Astrocyte of the cerebellum (primary cell): ENCODE data around the gene BHLHE40.

Experiments used
- DNase-seq: peaks from one replicate; pipeline ENCODE4 v3.0.0-alpha.2; 2011; ENCODE audit warnings: low read depth
- H3K4me3 ChIP-seq: 2 replicates; pipeline ENCODE4 v1.5.1; 2011; ENCODE audit warnings: mild to moderate bottlenecking, low read depth, low read length, moderate library complexity
- in situ Hi-C: cut with HindIII; loops from 2 replicates; pipeline ENCODE4 v1.10.0; 2017; ENCODE audit warnings: low sequenced_read_pairs
- TF ChIP-seq, protein P1 (sequence below): IDR thresholded peaks from 2 replicates; pipeline ENCODE4 v1.5.1; 2012; ENCODE audit warnings: low read length, low read depth, moderate library complexity, mild to moderate bottlenecking; ENCODE audit errors: missing control alignments

Gene BHLHE40

DNA sequence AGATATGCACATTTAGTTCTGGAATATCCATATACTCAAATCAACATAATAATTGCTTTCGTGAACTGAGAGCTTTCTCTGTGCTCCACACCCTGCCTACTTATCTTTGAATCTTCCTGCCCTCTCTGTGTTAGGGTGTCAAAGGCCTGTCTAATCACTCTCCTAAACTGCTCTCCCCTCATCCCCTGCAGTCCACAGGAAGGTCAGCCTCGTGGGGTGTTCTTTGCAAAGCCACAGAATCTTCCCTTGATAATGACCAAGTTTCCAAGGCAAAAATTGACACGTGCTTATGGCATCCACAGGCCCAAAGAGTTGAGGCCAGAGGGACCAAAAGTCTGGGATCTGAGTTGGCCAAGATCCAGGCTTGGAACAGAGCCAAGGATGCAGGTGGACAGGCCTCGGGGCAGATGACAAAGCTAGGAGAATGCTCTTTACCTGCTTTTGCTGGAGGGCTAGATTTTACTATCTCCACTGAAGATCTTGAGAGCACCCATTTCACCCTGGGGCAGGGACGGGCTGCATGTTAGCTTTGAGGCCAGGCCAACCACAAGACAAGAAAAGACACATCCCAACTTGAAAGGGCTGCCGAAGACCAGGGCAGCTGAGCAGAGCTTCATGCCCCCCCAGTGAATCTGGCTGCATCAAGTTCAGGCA, 20.4 kb downstream of the BHLHE40 start:
- no peak for DNase-seq
- H3K4me3 ChIP-seq, result no peak overlapping the region
- TF ChIP-seq, protein P1, sequence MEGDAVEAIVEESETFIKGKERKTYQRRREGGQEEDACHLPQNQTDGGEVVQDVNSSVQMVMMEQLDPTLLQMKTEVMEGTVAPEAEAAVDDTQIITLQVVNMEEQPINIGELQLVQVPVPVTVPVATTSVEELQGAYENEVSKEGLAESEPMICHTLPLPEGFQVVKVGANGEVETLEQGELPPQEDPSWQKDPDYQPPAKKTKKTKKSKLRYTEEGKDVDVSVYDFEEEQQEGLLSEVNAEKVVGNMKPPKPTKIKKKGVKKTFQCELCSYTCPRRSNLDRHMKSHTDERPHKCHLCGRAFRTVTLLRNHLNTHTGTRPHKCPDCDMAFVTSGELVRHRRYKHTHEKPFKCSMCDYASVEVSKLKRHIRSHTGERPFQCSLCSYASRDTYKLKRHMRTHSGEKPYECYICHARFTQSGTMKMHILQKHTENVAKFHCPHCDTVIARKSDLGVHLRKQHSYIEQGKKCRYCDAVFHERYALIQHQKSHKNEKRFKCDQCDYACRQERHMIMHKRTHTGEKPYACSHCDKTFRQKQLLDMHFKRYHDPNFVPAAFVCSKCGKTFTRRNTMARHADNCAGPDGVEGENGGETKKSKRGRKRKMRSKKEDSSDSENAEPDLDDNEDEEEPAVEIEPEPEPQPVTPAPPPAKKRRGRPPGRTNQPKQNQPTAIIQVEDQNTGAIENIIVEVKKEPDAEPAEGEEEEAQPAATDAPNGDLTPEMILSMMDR, result no peak
- in situ Hi-C loops, result no loop called here

DNA sequence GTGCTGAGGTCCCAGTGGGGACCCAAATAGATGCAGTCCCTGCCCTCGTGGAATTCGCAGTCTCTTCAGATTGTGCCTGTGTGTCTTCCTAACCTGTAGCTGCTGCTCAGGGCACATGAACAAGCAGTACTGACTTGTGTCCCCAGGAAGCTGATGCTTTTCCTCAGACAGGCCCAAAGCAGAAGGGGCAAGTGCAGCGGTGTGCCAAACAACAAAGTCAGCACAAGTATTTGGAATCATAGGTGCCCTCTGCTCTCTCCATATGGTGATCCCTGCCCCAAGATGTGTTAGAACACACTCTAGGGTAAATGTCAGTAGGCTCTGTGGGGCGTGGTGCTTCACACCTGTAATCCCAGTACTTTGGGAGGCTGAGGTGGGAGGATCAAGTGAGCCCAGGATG, 21.9 kb downstream of the BHLHE40 start:
- in situ Hi-C loops, result no loop called here
- TF ChIP-seq, protein P1, result no peak
- H3K4me3 ChIP-seq, result no peak overlapping the region
- DNase-seq, result no peak

DNA sequence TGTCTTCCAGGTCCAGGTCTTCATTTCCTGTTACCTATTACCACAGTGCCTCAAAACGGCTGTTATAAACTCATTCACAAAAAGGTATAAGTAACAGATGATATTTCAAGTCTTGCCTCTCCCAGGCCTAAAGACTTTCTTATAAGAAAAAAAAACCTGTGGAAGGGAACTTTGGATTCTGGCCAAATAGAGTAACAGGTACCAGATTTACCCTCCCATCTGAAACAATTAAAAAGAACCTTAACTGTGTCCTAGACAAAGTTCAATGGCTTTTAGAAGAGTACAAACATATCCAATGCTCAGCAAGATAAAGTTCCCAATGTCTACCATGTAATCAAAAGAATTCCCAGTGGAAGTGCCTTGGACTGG, 22.6 kb downstream of the BHLHE40 start:
- DNase-seq, result no peak
- H3K4me3 ChIP-seq, result no peak overlapping the region
- TF ChIP-seq, protein P1, result no peak
- in situ Hi-C loops, result no loop called here

DNA sequence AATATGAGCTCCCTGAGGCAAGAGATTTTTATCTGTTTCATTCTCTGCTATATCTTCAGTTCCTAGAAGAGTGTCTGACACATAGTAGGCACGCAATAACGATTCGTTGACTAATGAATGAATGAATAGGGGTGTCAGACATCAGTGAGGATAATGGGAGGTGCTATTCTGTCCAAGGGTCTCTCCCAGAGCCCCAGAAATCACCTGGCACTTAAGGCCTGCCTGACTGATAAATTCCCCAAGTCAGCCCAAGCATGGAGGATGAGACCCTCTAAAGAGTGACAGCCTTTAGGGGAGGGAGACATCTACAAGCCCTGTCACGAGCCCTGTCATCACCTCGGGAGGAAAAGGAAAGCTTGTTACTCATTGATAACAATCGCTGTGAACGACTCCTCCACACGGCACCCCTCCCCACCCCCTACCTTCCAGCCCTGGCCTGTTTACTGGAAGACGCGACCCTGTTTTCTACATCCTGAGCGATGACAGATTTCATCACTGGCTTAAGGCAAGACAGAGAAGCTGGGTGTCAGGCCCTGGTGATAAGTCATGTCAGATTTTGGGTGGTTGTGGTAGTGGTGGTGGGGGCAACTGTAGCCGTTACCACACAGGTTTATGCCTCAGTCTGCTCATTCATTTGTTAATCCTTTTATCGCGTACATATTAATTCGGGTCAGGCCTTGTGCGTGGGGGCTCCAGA, 23.1 kb downstream of the BHLHE40 start:
- in situ Hi-C loops, result no loop called here
- TF ChIP-seq, protein P1, result no peak
- no peak overlapping the region for H3K4me3 ChIP-seq
- DNase-seq, result no peak

DNA sequence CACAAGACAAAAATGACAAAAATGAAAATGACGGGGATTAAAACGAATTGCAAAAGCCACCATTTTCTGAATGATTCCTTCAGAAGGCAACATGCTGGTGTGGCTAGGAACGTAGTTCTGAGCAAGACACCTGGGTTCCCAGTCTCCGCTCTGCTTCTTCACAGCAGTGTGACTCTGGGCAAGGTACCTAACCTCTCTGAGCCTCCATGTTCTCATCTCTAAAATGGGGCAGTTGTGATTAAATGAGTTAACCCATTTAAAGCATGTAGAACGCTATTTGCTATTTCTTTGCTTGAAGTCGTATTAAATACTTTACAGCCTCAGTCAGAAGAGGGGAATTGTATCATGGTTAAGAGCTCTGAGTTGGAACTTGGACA, 23.6 kb downstream of the BHLHE40 start:
- no peak overlapping the region for H3K4me3 ChIP-seq
- no peak for DNase-seq
- in situ Hi-C loops, result no loop called here
- TF ChIP-seq, protein P1, result no peak

DNA sequence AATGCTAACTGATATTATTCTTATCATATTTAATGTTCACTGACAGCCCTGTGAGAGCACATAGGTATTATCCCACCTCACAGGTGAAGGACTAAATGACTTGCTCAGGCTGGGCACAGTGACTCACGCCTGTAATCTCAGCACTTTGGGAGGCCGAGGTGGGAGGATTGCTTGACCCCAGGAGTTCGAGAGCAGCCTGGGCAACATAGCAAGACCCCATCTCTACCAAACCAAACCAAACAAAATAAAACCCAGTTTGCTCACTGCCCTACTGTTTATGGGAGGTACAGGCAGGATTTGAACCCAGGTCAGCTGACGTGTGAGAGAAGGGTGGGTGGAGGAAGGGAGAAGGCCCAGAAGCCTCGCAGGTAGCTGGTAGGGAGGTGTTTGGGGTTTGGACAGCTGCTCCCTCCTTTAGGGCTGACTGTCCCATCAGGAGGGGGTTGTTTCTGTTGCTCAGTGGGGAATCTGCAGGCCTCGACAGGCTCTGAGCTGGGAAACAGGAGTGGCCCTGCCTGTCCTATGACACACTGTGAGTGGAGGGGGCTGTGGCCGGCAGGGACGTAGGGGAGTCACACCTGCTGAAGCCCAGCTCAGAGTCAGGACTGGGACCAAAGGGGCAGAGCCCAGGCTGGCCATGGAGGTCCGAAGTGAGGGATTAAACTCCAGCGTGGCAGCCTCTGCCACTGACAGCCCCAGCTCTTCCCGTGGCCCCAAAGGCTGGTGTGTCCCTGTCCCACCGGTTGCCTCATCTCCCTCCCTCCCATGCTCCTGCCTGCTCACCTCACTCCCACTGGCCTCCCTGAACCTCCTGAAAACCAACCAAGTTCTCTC, 25.3 kb downstream of the BHLHE40 start:
- in situ Hi-C loops, result no loop called here
- no peak overlapping the region for H3K4me3 ChIP-seq
- TF ChIP-seq, protein P1, result no peak
- no peak for DNase-seq
